H9 (cell line): ENCODE results near the gene MRPS6. TPM values are rescaled to one million over a fixed set of nuclear protein-coding genes. Genes with fewer than 3 reads are reported as not detected.

Source experiments
- DNase-seq: peaks from one replicate; pipeline ENCODE4 v3.0.0-alpha.2; 2017
- H2AFZ ChIP-seq: one replicate; pipeline ENCODE4 v1.6.1; 2013; ENCODE audit warnings: mild to moderate bottlenecking, low read length, control low read depth, moderate library complexity
- H2AK5ac ChIP-seq: 2 replicates; pipeline ENCODE4 v1.6.1; 2013; ENCODE audit warnings: low read length, control low read depth, mixed read lengths; ENCODE audit not compliant: insufficient read length
- H2BK120ac ChIP-seq: one replicate; pipeline ENCODE4 v1.6.1; 2013; ENCODE audit warnings: low read depth, mild to moderate bottlenecking, low read length, control low read depth, inconsistent platforms; ENCODE audit not compliant: poor library complexity, severe bottlenecking
- H2BK12ac ChIP-seq: 2 replicates; pipeline ENCODE4 v1.6.1; 2013; ENCODE audit warnings: low read length, control low read depth, mixed read lengths, low read depth; ENCODE audit not compliant: insufficient read length
- H2BK15ac ChIP-seq: 2 replicates; pipeline ENCODE4 v1.6.1; 2013; ENCODE audit warnings: low read depth, low read length, control low read depth
- H2BK20ac ChIP-seq: one replicate; pipeline ENCODE4 v1.6.1; 2013; ENCODE audit warnings: low read depth, mild to moderate bottlenecking, low read length, control low read depth, inconsistent platforms; ENCODE audit not compliant: poor library complexity, severe bottlenecking
- H2BK5ac ChIP-seq: 2 replicates; pipeline ENCODE4 v1.6.1; 2013; ENCODE audit warnings: low read length, control low read depth, mixed read lengths; ENCODE audit not compliant: insufficient read length
- H3K14ac ChIP-seq: 2 replicates; pipeline ENCODE4 v1.6.1; 2013; ENCODE audit warnings: low read length, control low read depth; ENCODE audit not compliant: insufficient read depth
- H3K18ac ChIP-seq: 2 replicates; pipeline ENCODE4 v1.6.1; 2013; ENCODE audit warnings: low read depth, mild to moderate bottlenecking, mixed read lengths, low read length, control low read depth; ENCODE audit not compliant: insufficient read length
- H3K23ac ChIP-seq: 2 replicates; pipeline ENCODE4 v1.6.1; 2013; ENCODE audit warnings: low read length, control low read depth, mixed read lengths, low read depth; ENCODE audit not compliant: insufficient read length
- H3K23me2 ChIP-seq: 2 replicates; pipeline ENCODE4 v1.6.1; 2013; ENCODE audit warnings: low read depth, mild to moderate bottlenecking, mixed read lengths, low read length, control low read depth; ENCODE audit not compliant: insufficient read length, poor library complexity, severe bottlenecking
- H3K27ac ChIP-seq: 2 replicates; pipeline ENCODE4 v1.5.1; 2013; ENCODE audit warnings: low read length, control low read depth, mixed read lengths, low read depth; ENCODE audit not compliant: insufficient read length
- H3K27me3 ChIP-seq: 2 replicates; pipeline ENCODE4 v1.6.1; 2013; ENCODE audit warnings: low read length, control low read depth, inconsistent platforms; ENCODE audit not compliant: insufficient read depth
- H3K4ac ChIP-seq: 2 replicates; pipeline ENCODE4 v1.6.1; 2013; ENCODE audit warnings: low read depth, mild to moderate bottlenecking, control low read depth, inconsistent platforms, low read length, moderate library complexity
- H3K4me1 ChIP-seq: 2 replicates; pipeline ENCODE4 v1.6.1; 2013; ENCODE audit warnings: low read length, control low read depth, inconsistent platforms; ENCODE audit not compliant: insufficient read depth
- H3K4me2 ChIP-seq: 2 replicates; pipeline ENCODE4 v1.6.1; 2013; ENCODE audit warnings: low read length, control low read depth, mixed read lengths; ENCODE audit not compliant: insufficient read length, insufficient read depth
- H3K56ac ChIP-seq: 2 replicates; pipeline ENCODE4 v1.6.1; 2013; ENCODE audit warnings: low read depth, mild to moderate bottlenecking, mixed read lengths, low read length, control low read depth; ENCODE audit not compliant: insufficient read length
- H3K79me1 ChIP-seq: 2 replicates; pipeline ENCODE4 v1.6.1; 2013; ENCODE audit warnings: low read depth, mild to moderate bottlenecking, moderate library complexity, low read length, control low read depth, inconsistent platforms; ENCODE audit not compliant: insufficient read depth, poor library complexity, severe bottlenecking
- H3K79me2 ChIP-seq: 2 replicates; pipeline ENCODE4 v1.6.1; 2013; ENCODE audit warnings: low read length, control low read depth, inconsistent platforms; ENCODE audit not compliant: insufficient read depth
- H3K9ac ChIP-seq: 2 replicates; pipeline ENCODE4 v1.6.1; 2013; ENCODE audit warnings: low read length, control low read depth, mixed read lengths; ENCODE audit not compliant: insufficient read length; ENCODE audit errors: extremely low read depth
- H3K9me3 ChIP-seq: one replicate; pipeline ENCODE4 v1.6.1; 2013; ENCODE audit warnings: low read depth, low read length, inconsistent platforms; ENCODE audit not compliant: control insufficient read depth
- H3T11ph ChIP-seq: one replicate; pipeline ENCODE4 v1.6.1; 2013; ENCODE audit warnings: mild to moderate bottlenecking, low read length, control low read depth, inconsistent platforms
- H4K20me1 ChIP-seq: one replicate; pipeline ENCODE4 v1.6.1; 2013; ENCODE audit not compliant: control insufficient read depth, insufficient read length, insufficient read depth
- H4K5ac ChIP-seq: 2 replicates; pipeline ENCODE4 v1.6.1; 2013; ENCODE audit warnings: low read depth, mild to moderate bottlenecking, mixed read lengths, low read length, control low read depth; ENCODE audit not compliant: insufficient read length
- H4K8ac ChIP-seq: replicated peaks from 2 replicates; pipeline ENCODE4 v1.6.1; 2013; ENCODE audit warnings: low read length, control low read depth, mixed read lengths, low read depth; ENCODE audit not compliant: insufficient read length
- H4K91ac ChIP-seq: 2 replicates; pipeline ENCODE4 v1.6.1; 2013; ENCODE audit warnings: low read depth, mild to moderate bottlenecking, moderate library complexity, mixed read lengths, low read length, control low read depth; ENCODE audit not compliant: insufficient read length
- H3K27ac Mint-ChIP-seq, 3 experiments: 2 replicates in 2 of 3; 3 replicates in 1 of 3; pipeline ENCODE4 v1.8.0; 2020 to 2021; ENCODE audit warnings: mixed read lengths in 3 of 3, mild to moderate bottlenecking in 1 of 3, moderate library complexity in 1 of 3
- H3K27me3 Mint-ChIP-seq: 2 replicates; pipeline ENCODE4 v1.8.0; 2021; ENCODE audit warnings: low read depth, mild to moderate bottlenecking, moderate library complexity, mixed read lengths
- H3K36me3 Mint-ChIP-seq, 3 experiments: 2 replicates in 2 of 3; 3 replicates in 1 of 3; pipeline ENCODE4 v1.8.0; 2020 to 2021; ENCODE audit warnings: low read depth in 3 of 3, mixed read lengths in 3 of 3; ENCODE audit not compliant: insufficient read depth in 1 of 3
- H3K4me1 Mint-ChIP-seq, 2 experiments: 2 replicates each; pipeline ENCODE4 v1.8.0; 2020; ENCODE audit warnings: mixed read lengths in 2 of 2
- H3K4me3 Mint-ChIP-seq, 2 experiments: 2 replicates in 1 of 2; 3 replicates in 1 of 2; pipeline ENCODE4 v1.8.0; 2020 to 2021; ENCODE audit warnings: mild to moderate bottlenecking in 2 of 2, mixed read lengths in 2 of 2, moderate library complexity in 1 of 2
- H3K9me3 Mint-ChIP-seq, 2 experiments: 2 replicates in 1 of 2; 3 replicates in 1 of 2; pipeline ENCODE4 v1.8.0; 2020; ENCODE audit warnings: mild to moderate bottlenecking in 2 of 2, mixed read lengths in 2 of 2, moderate library complexity in 1 of 2
- WGBS: extraction: QIAGEN DNeasy Blood & Tissue Kit; methylation state at CpG from one replicate; pipeline ENCODE4 v1.1.7; 2013; ENCODE audit warnings: missing lambda C conversion rate, low lambda C conversion rate, mixed read lengths; ENCODE audit not compliant: insufficient read length; ENCODE audit errors: extremely low coverage; 5-methylcytosine and 5-hydroxymethylcytosine counted together
- total RNA-seq: library from RNA; stranded (reverse); gene quantifications from 2 replicates; pipeline ENCODE4 v1.2.1, GENCODE V29; 2021
- TF ChIP-seq, protein P1 (sequence below): fragments of 200-600 bp; sonication (generic); conservative IDR thresholded peaks from 3 replicates; pipeline ENCODE4 v1.8.0; 2021; ENCODE audit warnings: antibody characterized with exemption, mild to moderate bottlenecking

The MRPS6 gene
- total RNA-seq, 1 experiment from 2014 or later, result 83.2 TPM

DNA sequence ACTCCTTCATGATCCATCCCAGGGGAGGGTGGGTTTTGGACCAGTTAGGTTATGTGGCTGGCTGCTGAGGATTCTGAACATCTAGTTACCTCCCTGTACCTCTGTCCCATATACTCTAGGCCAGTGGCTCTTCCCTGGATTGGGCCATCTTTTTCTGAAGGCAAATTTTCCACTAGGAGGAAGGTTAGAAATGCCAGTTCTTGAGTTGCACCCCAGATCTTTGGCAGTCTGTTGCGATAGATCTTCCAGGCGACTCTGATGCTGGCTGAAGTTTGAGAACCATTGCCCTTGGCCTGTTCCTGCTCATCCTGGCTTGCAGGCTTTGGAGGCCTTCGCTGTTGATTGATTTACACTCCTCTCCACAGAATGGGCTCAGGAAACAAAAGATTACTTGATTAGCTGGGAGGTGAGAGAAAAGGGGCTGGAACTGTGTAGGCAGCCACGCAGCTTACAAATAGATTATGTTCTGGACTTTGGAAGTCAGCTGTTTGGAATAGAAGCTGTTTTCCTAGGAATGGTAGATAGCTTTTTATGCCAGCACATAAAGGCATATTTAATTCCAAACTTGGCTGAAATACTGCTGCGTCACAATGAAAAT lies 110.1 kb downstream of the MRPS6 start:
- peaks cover 33 to 36% of the 10 kb centered on the region in 2 experiments for H3K4me1 Mint-ChIP-seq

More for the DNA sequence above, 110.1 kb downstream of the MRPS6 start:
- TF ChIP-seq, protein P1, sequence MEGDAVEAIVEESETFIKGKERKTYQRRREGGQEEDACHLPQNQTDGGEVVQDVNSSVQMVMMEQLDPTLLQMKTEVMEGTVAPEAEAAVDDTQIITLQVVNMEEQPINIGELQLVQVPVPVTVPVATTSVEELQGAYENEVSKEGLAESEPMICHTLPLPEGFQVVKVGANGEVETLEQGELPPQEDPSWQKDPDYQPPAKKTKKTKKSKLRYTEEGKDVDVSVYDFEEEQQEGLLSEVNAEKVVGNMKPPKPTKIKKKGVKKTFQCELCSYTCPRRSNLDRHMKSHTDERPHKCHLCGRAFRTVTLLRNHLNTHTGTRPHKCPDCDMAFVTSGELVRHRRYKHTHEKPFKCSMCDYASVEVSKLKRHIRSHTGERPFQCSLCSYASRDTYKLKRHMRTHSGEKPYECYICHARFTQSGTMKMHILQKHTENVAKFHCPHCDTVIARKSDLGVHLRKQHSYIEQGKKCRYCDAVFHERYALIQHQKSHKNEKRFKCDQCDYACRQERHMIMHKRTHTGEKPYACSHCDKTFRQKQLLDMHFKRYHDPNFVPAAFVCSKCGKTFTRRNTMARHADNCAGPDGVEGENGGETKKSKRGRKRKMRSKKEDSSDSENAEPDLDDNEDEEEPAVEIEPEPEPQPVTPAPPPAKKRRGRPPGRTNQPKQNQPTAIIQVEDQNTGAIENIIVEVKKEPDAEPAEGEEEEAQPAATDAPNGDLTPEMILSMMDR, result no peak
- H3K27me3 Mint-ChIP-seq, result peaks cover 17% of the 10 kb centered on the region
- no peak for DNase-seq
- no peaks in the 10 kb centered on the region for H3K79me2 ChIP-seq
- no peak overlapping the region for H2BK15ac ChIP-seq
- no peak overlapping the region for H3K9ac ChIP-seq
- no peak overlapping the region for H4K8ac ChIP-seq
- H3K27ac Mint-ChIP-seq, result no peak overlapping the region; a peak in 1 of 7 replicates
- no peaks in the 10 kb centered on the region; a peak in 1 of 5 replicates for H3K9me3 Mint-ChIP-seq
- no peak overlapping the region for H3K18ac ChIP-seq
- no peaks in the 10 kb centered on the region for H3K79me1 ChIP-seq
- no peak overlapping the region for H2BK12ac ChIP-seq
- H3T11ph ChIP-seq, result no peak overlapping the region
- H3K4ac ChIP-seq, result no peak overlapping the region
- no peak overlapping the region for H3K27ac ChIP-seq
- H3K4me3 Mint-ChIP-seq, result no peak overlapping the region
- H3K27me3 ChIP-seq, result peaks cover 1% of the 10 kb centered on the region; the same call in 1 of the 2 replicates
- no peak overlapping the region for H2BK20ac ChIP-seq
- H3K9me3 ChIP-seq, result no peaks in the 10 kb centered on the region
- H4K91ac ChIP-seq, result no peak overlapping the region
- no CpG with 5 or more reads among the region's 5 CpGs for WGBS
- H3K14ac ChIP-seq, result no peak overlapping the region
- H3K4me2 ChIP-seq, result no peak overlapping the region
- H4K20me1 ChIP-seq, result no peaks in the 10 kb centered on the region
- H4K5ac ChIP-seq, result no peak overlapping the region
- no peak overlapping the region for H2AK5ac ChIP-seq
- H3K56ac ChIP-seq, result no peak overlapping the region
- H3K4me1 ChIP-seq, result peaks cover 11% of the 10 kb centered on the region; the same call in 1 of the 2 replicates
- H3K23me2 ChIP-seq, result no peaks in the 10 kb centered on the region
- peaks cover 2 to 4% (median 3%) of the 10 kb centered on the region in 3 experiments; a peak in 6 of 7 replicates for H3K36me3 Mint-ChIP-seq
- no peak overlapping the region for H2BK5ac ChIP-seq
- H3K23ac ChIP-seq, result no peak overlapping the region
- no peak overlapping the region for H2BK120ac ChIP-seq
- no peak overlapping the region for H2AFZ ChIP-seq
